H9 (cell line): Measurements from ENCODE around the gene PTPRJ. TPM values are rescaled to one million over a fixed set of nuclear protein-coding genes. Genes with fewer than 3 reads are reported as not detected.
A peak's percentile ranks its signal among the peaks of the same experiment; 100 is the strongest.

ENCODE experiments used
- DNase-seq: peaks from one replicate; pipeline ENCODE4 v3.0.0-alpha.2; 2017
- H2AFZ ChIP-seq: one replicate; pipeline ENCODE4 v1.6.1; 2013; ENCODE audit warnings: mild to moderate bottlenecking, low read length, control low read depth, moderate library complexity
- H2AK5ac ChIP-seq: 2 replicates; pipeline ENCODE4 v1.6.1; 2013; ENCODE audit warnings: low read length, control low read depth, mixed read lengths; ENCODE audit not compliant: insufficient read length
- H2BK120ac ChIP-seq: one replicate; pipeline ENCODE4 v1.6.1; 2013; ENCODE audit warnings: low read depth, mild to moderate bottlenecking, low read length, control low read depth, inconsistent platforms; ENCODE audit not compliant: poor library complexity, severe bottlenecking
- H2BK12ac ChIP-seq: 2 replicates; pipeline ENCODE4 v1.6.1; 2013; ENCODE audit warnings: low read length, control low read depth, mixed read lengths, low read depth; ENCODE audit not compliant: insufficient read length
- H2BK15ac ChIP-seq: 2 replicates; pipeline ENCODE4 v1.6.1; 2013; ENCODE audit warnings: low read depth, low read length, control low read depth
- H2BK20ac ChIP-seq: one replicate; pipeline ENCODE4 v1.6.1; 2013; ENCODE audit warnings: low read depth, mild to moderate bottlenecking, low read length, control low read depth, inconsistent platforms; ENCODE audit not compliant: poor library complexity, severe bottlenecking
- H2BK5ac ChIP-seq: 2 replicates; pipeline ENCODE4 v1.6.1; 2013; ENCODE audit warnings: low read length, control low read depth, mixed read lengths; ENCODE audit not compliant: insufficient read length
- H3K14ac ChIP-seq: 2 replicates; pipeline ENCODE4 v1.6.1; 2013; ENCODE audit warnings: low read length, control low read depth; ENCODE audit not compliant: insufficient read depth
- H3K18ac ChIP-seq: 2 replicates; pipeline ENCODE4 v1.6.1; 2013; ENCODE audit warnings: low read depth, mild to moderate bottlenecking, mixed read lengths, low read length, control low read depth; ENCODE audit not compliant: insufficient read length
- H3K23ac ChIP-seq: 2 replicates; pipeline ENCODE4 v1.6.1; 2013; ENCODE audit warnings: low read length, control low read depth, mixed read lengths, low read depth; ENCODE audit not compliant: insufficient read length
- H3K23me2 ChIP-seq: 2 replicates; pipeline ENCODE4 v1.6.1; 2013; ENCODE audit warnings: low read depth, mild to moderate bottlenecking, mixed read lengths, low read length, control low read depth; ENCODE audit not compliant: insufficient read length, poor library complexity, severe bottlenecking
- H3K27ac ChIP-seq: 2 replicates; pipeline ENCODE4 v1.5.1; 2013; ENCODE audit warnings: low read length, control low read depth, mixed read lengths, low read depth; ENCODE audit not compliant: insufficient read length
- H3K27me3 ChIP-seq: 2 replicates; pipeline ENCODE4 v1.6.1; 2013; ENCODE audit warnings: low read length, control low read depth, inconsistent platforms; ENCODE audit not compliant: insufficient read depth
- H3K4ac ChIP-seq: 2 replicates; pipeline ENCODE4 v1.6.1; 2013; ENCODE audit warnings: low read depth, mild to moderate bottlenecking, control low read depth, inconsistent platforms, low read length, moderate library complexity
- H3K4me1 ChIP-seq: 2 replicates; pipeline ENCODE4 v1.6.1; 2013; ENCODE audit warnings: low read length, control low read depth, inconsistent platforms; ENCODE audit not compliant: insufficient read depth
- H3K4me2 ChIP-seq: 2 replicates; pipeline ENCODE4 v1.6.1; 2013; ENCODE audit warnings: low read length, control low read depth, mixed read lengths; ENCODE audit not compliant: insufficient read length, insufficient read depth
- H3K56ac ChIP-seq: 2 replicates; pipeline ENCODE4 v1.6.1; 2013; ENCODE audit warnings: low read depth, mild to moderate bottlenecking, mixed read lengths, low read length, control low read depth; ENCODE audit not compliant: insufficient read length
- H3K79me1 ChIP-seq: 2 replicates; pipeline ENCODE4 v1.6.1; 2013; ENCODE audit warnings: low read depth, mild to moderate bottlenecking, moderate library complexity, low read length, control low read depth, inconsistent platforms; ENCODE audit not compliant: insufficient read depth, poor library complexity, severe bottlenecking
- H3K79me2 ChIP-seq: 2 replicates; pipeline ENCODE4 v1.6.1; 2013; ENCODE audit warnings: low read length, control low read depth, inconsistent platforms; ENCODE audit not compliant: insufficient read depth
- H3K9ac ChIP-seq: 2 replicates; pipeline ENCODE4 v1.6.1; 2013; ENCODE audit warnings: low read length, control low read depth, mixed read lengths; ENCODE audit not compliant: insufficient read length; ENCODE audit errors: extremely low read depth
- H3K9me3 ChIP-seq: one replicate; pipeline ENCODE4 v1.6.1; 2013; ENCODE audit warnings: low read depth, low read length, inconsistent platforms; ENCODE audit not compliant: control insufficient read depth
- H3T11ph ChIP-seq: one replicate; pipeline ENCODE4 v1.6.1; 2013; ENCODE audit warnings: mild to moderate bottlenecking, low read length, control low read depth, inconsistent platforms
- H4K20me1 ChIP-seq: one replicate; pipeline ENCODE4 v1.6.1; 2013; ENCODE audit not compliant: control insufficient read depth, insufficient read length, insufficient read depth
- H4K5ac ChIP-seq: 2 replicates; pipeline ENCODE4 v1.6.1; 2013; ENCODE audit warnings: low read depth, mild to moderate bottlenecking, mixed read lengths, low read length, control low read depth; ENCODE audit not compliant: insufficient read length
- H4K8ac ChIP-seq: replicated peaks from 2 replicates; pipeline ENCODE4 v1.6.1; 2013; ENCODE audit warnings: low read length, control low read depth, mixed read lengths, low read depth; ENCODE audit not compliant: insufficient read length
- H4K91ac ChIP-seq: 2 replicates; pipeline ENCODE4 v1.6.1; 2013; ENCODE audit warnings: low read depth, mild to moderate bottlenecking, moderate library complexity, mixed read lengths, low read length, control low read depth; ENCODE audit not compliant: insufficient read length
- H3K27ac Mint-ChIP-seq, 3 experiments: 2 replicates in 2 of 3; 3 replicates in 1 of 3; pipeline ENCODE4 v1.8.0; 2020 to 2021; ENCODE audit warnings: mixed read lengths in 3 of 3, mild to moderate bottlenecking in 1 of 3, moderate library complexity in 1 of 3
- H3K27me3 Mint-ChIP-seq: 2 replicates; pipeline ENCODE4 v1.8.0; 2021; ENCODE audit warnings: low read depth, mild to moderate bottlenecking, moderate library complexity, mixed read lengths
- H3K36me3 Mint-ChIP-seq, 3 experiments: 2 replicates in 2 of 3; 3 replicates in 1 of 3; pipeline ENCODE4 v1.8.0; 2020 to 2021; ENCODE audit warnings: low read depth in 3 of 3, mixed read lengths in 3 of 3; ENCODE audit not compliant: insufficient read depth in 1 of 3
- H3K4me1 Mint-ChIP-seq, 2 experiments: 2 replicates each; pipeline ENCODE4 v1.8.0; 2020; ENCODE audit warnings: mixed read lengths in 2 of 2
- H3K4me3 Mint-ChIP-seq, 2 experiments: 2 replicates in 1 of 2; 3 replicates in 1 of 2; pipeline ENCODE4 v1.8.0; 2020 to 2021; ENCODE audit warnings: mild to moderate bottlenecking in 2 of 2, mixed read lengths in 2 of 2, moderate library complexity in 1 of 2
- H3K9me3 Mint-ChIP-seq, 2 experiments: 2 replicates in 1 of 2; 3 replicates in 1 of 2; pipeline ENCODE4 v1.8.0; 2020; ENCODE audit warnings: mild to moderate bottlenecking in 2 of 2, mixed read lengths in 2 of 2, moderate library complexity in 1 of 2
- CTCF ChIP-seq: fragments of 200-600 bp; sonication (generic); conservative IDR thresholded peaks from 3 replicates; pipeline ENCODE4 v1.8.0; 2021; ENCODE audit warnings: antibody characterized with exemption, mild to moderate bottlenecking
- total RNA-seq: library from RNA; stranded (reverse); gene quantifications from 2 replicates; pipeline ENCODE4 v1.2.1, GENCODE V29; 2021

Gene PTPRJ
- total RNA-seq, 1 experiment from 2014 or later, result 10.6 TPM

DNA sequence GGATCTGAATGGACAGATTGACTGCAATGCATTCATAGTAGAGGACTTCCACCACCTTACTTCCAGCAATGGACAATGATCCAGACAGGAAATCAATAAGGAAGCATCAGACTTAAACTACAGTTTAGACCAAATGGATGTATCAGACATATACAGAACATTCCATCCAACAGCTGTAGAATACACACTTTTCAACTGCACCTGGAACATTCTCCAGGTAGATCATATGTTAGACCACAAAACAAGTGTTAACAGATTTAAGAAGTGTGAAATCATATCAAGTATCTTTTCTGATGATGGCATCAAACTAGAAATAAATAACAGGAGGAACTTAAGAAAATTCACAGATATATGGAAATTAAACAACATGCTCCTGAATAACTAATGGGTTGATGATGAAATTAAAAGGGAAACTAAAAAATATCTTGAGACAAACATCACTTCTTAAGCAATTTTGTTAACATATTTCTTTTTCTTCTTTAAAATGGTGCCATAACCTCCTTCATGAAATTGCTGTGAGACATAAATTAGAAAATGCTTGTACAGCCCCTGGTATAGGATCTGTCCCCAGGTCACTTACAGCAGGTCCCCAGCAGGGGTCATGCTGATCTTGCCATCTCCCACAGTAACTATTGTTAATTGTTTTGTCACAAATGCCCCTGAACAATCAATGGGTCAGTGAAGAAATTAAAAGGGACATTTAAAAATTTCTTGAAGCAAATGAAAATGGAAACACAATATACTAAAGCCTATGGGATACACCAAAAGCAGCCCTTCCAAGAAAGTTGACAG is 136.3 kb downstream of the PTPRJ start:
- H3K27me3 ChIP-seq, result no peaks in the 10 kb centered on the region
- no peak for DNase-seq
- H3T11ph ChIP-seq, result no peak overlapping the region
- no peak overlapping the region for H2BK120ac ChIP-seq
- H3K18ac ChIP-seq, result no peak overlapping the region
- Mint-ChIP-seq H3K27ac (no peak overlapping the region), H3K36me3 (peaks cover 11 to 16% (median 11%) of the 10 kb centered on the region in 3 experiments; a peak in 6 of 7 replicates), H3K27me3 (no peaks in the 10 kb centered on the region), H3K9me3 (peaks cover 9% of the 10 kb centered on the region in 2 experiments; a peak in 4 of 5 replicates), H3K4me3 (no peak overlapping the region), H3K4me1 (peaks cover 0 to 3% of the 10 kb centered on the region in 2 experiments; a peak in 1 of 4 replicates)
- H3K4me2 ChIP-seq, result no peak overlapping the region
- H3K9ac ChIP-seq, result no peak overlapping the region
- H3K23ac ChIP-seq, result no peak overlapping the region
- no peak overlapping the region for H4K91ac ChIP-seq
- H2AK5ac ChIP-seq, result no peak overlapping the region
- no peaks in the 10 kb centered on the region for H3K4me1 ChIP-seq
- no peaks in the 10 kb centered on the region for H3K9me3 ChIP-seq
- H3K56ac ChIP-seq, result no peak overlapping the region
- H3K4ac ChIP-seq, result no peak overlapping the region
- H2BK15ac ChIP-seq, result no peak overlapping the region
- H4K8ac ChIP-seq, result no peak overlapping the region
- no peak overlapping the region for H2BK20ac ChIP-seq
- no peaks in the 10 kb centered on the region for H4K20me1 ChIP-seq
- no peak overlapping the region for H2BK5ac ChIP-seq
- no peaks in the 10 kb centered on the region for H3K79me2 ChIP-seq
- no peaks in the 10 kb centered on the region for H3K23me2 ChIP-seq
- no peak overlapping the region for H2BK12ac ChIP-seq
- peak; percentile 62 for TF ChIP-seq CTCF
- no peak overlapping the region for H3K14ac ChIP-seq
- H2AFZ ChIP-seq, result no peak overlapping the region
- H3K79me1 ChIP-seq, result no peaks in the 10 kb centered on the region
- H3K27ac ChIP-seq, result no peak overlapping the region
- no peak overlapping the region for H4K5ac ChIP-seq
